Peyer's patch (tissue), 4 donors: ENCODE results near the gene SLC34A1. TPM values are rescaled to one million over a fixed set of nuclear protein-coding genes. Genes with fewer than 3 reads are reported as not detected.
A peak's percentile ranks its signal among the peaks of the same experiment; 100 is the strongest.

Experiments
- DNase-seq, 3 donors: peaks; one replicate each; pipeline ENCODE4 v3.0.0-alpha.2; 2017 to 2019
- H3K27ac ChIP-seq, 4 donors: fragments of 200-600 bp; sonication (generic); one replicate each; pipeline ENCODE4 v1.5.1; 2016 to 2019
- H3K27me3 ChIP-seq, 2 donors: fragments of 200-600 bp; sonication (generic); one replicate each; pipeline ENCODE4 v1.5.1; 2019
- H3K36me3 ChIP-seq, 3 donors: fragments of 200-600 bp; sonication (generic); one replicate each; pipeline ENCODE4 v1.5.1; 2016 to 2019
- H3K4me1 ChIP-seq, 4 donors: fragments of 200-600 bp; sonication (generic); one replicate each; pipeline ENCODE4 v1.5.1; 2016 to 2019
- H3K4me3 ChIP-seq, 4 donors: fragments of 200-600 bp; sonication (generic); 1 replicate in 3 of 4; 2 replicates in 1 of 4; pipeline ENCODE4 v1.5.1; 2016 to 2019; ENCODE audit warnings: mild to moderate bottlenecking in 1 of 4
- H3K9me3 ChIP-seq, 4 donors: fragments of 200-600 bp; sonication (generic); one replicate each; pipeline ENCODE4 v1.5.1; 2016 to 2019; ENCODE audit warnings: mild to moderate bottlenecking in 1 of 4
- POLR2A ChIP-seq, 2 donors: fragments of 450-650 bp; IDR thresholded peaks; one replicate each; pipeline ENCODE4 v1.5.1; 2017; ENCODE audit warnings: antibody characterized with exemption in 2 of 2, mild to moderate bottlenecking in 2 of 2, moderate library complexity in 2 of 2
- total RNA-seq, 4 donors: library from RNA; depleted of rRNA; stranded (reverse); fragments of >200 nt; gene quantifications; one replicate each; pipeline ENCODE4 v1.1.0, GENCODE V29; 2016
- TF ChIP-seq, protein P1 (sequence below), 6 experiments: fragments of 450-650 bp in 4 of 6; fragments of 200-600 bp in 2 of 6; sonication (generic) in 1 of 6; IDR thresholded peaks; one replicate each; pipeline ENCODE4 v1.5.1; 2017 to 2019; ENCODE audit warnings: antibody characterized with exemption in 6 of 6, mild to moderate bottlenecking in 3 of 6, moderate library complexity in 1 of 6

SLC34A1 gene
- total RNA-seq, 4 donors from 2014 or later, result 0.35 TPM; not detected in 3

DNA sequence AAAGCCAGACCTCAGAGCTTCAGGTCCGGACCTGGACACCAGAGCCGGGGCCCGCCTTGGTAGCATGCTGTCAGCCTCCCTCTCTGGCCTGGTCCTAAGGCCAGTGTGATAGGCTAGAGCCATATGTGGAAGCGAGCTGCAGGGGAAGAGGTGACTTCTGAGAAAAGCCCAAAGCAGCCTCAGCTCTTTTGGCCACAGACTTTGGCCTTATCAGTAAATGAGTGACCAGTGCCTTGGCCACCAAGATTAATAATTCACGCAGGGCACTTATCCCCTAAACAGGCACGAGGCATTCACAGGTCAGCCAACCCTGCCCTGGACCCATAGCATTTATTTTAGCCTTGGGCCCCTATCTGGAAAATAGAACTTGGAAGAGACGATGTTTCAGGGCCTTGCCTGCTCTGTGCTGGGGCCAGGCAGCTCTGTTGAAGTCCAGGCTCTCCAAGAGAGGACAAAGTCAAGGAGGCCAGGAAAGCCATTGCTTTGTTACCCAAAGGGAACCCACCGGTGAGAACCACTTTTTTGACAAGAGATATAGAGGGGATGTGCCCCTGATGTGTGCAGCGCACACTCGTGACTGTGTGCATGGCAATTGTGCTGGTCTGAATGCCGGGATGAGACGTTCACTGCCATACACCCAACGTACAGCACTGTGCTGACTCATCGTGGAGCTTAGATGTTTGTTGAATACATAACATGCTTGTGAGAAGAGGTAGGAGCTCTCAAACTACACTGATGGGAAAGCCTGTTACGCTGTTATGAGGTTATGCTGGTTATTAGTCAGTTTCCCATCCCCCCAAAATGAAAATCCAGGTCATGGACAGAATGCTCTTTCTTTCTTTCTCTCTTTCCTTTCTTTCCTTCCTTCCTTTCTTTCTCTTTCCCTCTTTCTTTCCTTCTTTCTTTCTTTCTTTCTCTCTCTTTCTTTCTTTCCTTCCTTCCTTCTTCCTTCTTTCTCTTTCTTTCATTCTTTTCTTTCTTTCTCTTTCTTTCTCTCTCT, 5.0 kb upstream of the SLC34A1 start:
- TF ChIP-seq, protein P1, sequence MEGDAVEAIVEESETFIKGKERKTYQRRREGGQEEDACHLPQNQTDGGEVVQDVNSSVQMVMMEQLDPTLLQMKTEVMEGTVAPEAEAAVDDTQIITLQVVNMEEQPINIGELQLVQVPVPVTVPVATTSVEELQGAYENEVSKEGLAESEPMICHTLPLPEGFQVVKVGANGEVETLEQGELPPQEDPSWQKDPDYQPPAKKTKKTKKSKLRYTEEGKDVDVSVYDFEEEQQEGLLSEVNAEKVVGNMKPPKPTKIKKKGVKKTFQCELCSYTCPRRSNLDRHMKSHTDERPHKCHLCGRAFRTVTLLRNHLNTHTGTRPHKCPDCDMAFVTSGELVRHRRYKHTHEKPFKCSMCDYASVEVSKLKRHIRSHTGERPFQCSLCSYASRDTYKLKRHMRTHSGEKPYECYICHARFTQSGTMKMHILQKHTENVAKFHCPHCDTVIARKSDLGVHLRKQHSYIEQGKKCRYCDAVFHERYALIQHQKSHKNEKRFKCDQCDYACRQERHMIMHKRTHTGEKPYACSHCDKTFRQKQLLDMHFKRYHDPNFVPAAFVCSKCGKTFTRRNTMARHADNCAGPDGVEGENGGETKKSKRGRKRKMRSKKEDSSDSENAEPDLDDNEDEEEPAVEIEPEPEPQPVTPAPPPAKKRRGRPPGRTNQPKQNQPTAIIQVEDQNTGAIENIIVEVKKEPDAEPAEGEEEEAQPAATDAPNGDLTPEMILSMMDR (IDR thresholded peaks at IDR 0.05), result no peak
- no peak for TF ChIP-seq POLR2A (IDR thresholded peaks at IDR 0.05)
- Histone ChIP-seq H3K27me3 (no peaks in the 10 kb centered on the region), H3K9me3 (no peaks in the 10 kb centered on the region), H3K36me3 (no peaks in the 10 kb centered on the region), H3K4me1 (no peaks in the 10 kb centered on the region), H3K27ac (no peak overlapping the region), H3K4me3 (no peak overlapping the region)
- DNase-seq, result no peak

- Histone ChIP-seq H3K27ac (no peak overlapping the region), H3K36me3 (no peaks in the 10 kb centered on the region), H3K4me3 (no peak overlapping the region), H3K4me1 (no peaks in the 10 kb centered on the region), H3K9me3 (no peaks in the 10 kb centered on the region), H3K27me3 (no peaks in the 10 kb centered on the region)
- DNase-seq, result no peak
- no peak for TF ChIP-seq POLR2A (IDR thresholded peaks at IDR 0.05)
- TF ChIP-seq, protein P1 (IDR thresholded peaks at IDR 0.05), result no peak
Observed at GRCh38 chr5:177380805-177381126, 3.5 kb upstream of the SLC34A1 start.

GRCh38 chr5:177382423-177383029, 1.7 kb upstream of the SLC34A1 start:
- TF ChIP-seq, protein P1 (IDR thresholded peaks at IDR 0.05), result peak in 3 of 6 experiments; percentile 13 to 31 (median 17)
- TF ChIP-seq POLR2A (IDR thresholded peaks at IDR 0.05), result no peak
- H3K27me3 ChIP-seq, result no peaks in the 10 kb centered on the region
- H3K9me3 ChIP-seq, result no peaks in the 10 kb centered on the region
- H3K36me3 ChIP-seq, result no peaks in the 10 kb centered on the region
- no peak overlapping the region for H3K4me3 ChIP-seq
- no peak overlapping the region for H3K27ac ChIP-seq
- no peaks in the 10 kb centered on the region for H3K4me1 ChIP-seq
- no peak for DNase-seq

- no peak for DNase-seq
- no peak overlapping the region for H3K4me3 ChIP-seq
- no peaks in the 10 kb centered on the region for H3K9me3 ChIP-seq
Observed at GRCh38 chr5:177383181-177383580, 1.1 kb upstream of the SLC34A1 start.

DNA sequence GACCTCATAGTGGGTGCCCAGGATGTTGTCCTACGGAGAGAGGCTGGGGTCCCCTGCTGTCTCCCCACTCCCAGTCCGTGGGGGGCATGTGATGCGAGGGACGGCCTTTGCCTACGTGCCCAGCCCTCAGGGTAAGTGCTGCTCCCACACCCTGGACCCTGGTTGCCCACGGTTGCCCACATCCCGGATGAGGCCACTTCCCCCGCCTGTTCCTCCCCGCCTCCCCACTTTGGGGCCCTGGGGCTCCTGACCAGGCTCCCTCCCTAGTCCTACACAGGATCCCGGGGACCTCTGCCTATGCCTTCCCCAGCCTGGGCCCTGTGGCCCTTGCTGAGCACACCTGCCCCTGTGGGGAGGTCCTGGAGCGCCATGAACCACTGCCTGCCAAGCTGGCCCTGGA, 1.5 kb downstream of the SLC34A1 start:
- H3K27me3 ChIP-seq, result no peaks in the 10 kb centered on the region
- TF ChIP-seq, protein P1 (IDR thresholded peaks at IDR 0.05), result no peak
- no peak for TF ChIP-seq POLR2A (IDR thresholded peaks at IDR 0.05)
- no peak for DNase-seq
- H3K36me3 ChIP-seq, result no peaks in the 10 kb centered on the region
- H3K4me1 ChIP-seq, result peaks cover 0 to 28% (median 19%) of the 10 kb centered on the region in 4 donors
- no peaks in the 10 kb centered on the region for H3K9me3 ChIP-seq
- H3K27ac ChIP-seq, result no peak overlapping the region
- H3K4me3 ChIP-seq, result no peak overlapping the region

More at GRCh38 chr5:177383181-177383580, 1.1 kb upstream of the SLC34A1 start:
- no peaks in the 10 kb centered on the region for H3K27me3 ChIP-seq
- TF ChIP-seq, protein P1 (IDR thresholded peaks at IDR 0.05), result no peak
- no peak for TF ChIP-seq POLR2A (IDR thresholded peaks at IDR 0.05)
- H3K4me1 ChIP-seq, result peaks cover 0 to 4% (median 0%) of the 10 kb centered on the region in 4 donors
- no peak overlapping the region for H3K27ac ChIP-seq
- no peaks in the 10 kb centered on the region for H3K36me3 ChIP-seq
